ENCODE results near the gene SIAH3. TPM values are rescaled to one million over a fixed set of nuclear protein-coding genes. Genes with fewer than 3 reads are reported as not detected.

Gene SIAH3
- total RNA-seq, 1 donor from 2014 or later = not detected

- ATAC-seq (no peak), DNase-seq (ENCODE audit: low spot score) (no peak)
These were observed 102.4 kb downstream of the SIAH3 start for GRCh38 chr13:45748941-45749759.

- no peak for ATAC-seq
- no peak for DNase-seq (ENCODE audit: low spot score)
These were observed 104.5 kb downstream of the SIAH3 start for GRCh38 chr13:45747071-45747470.

DNA sequence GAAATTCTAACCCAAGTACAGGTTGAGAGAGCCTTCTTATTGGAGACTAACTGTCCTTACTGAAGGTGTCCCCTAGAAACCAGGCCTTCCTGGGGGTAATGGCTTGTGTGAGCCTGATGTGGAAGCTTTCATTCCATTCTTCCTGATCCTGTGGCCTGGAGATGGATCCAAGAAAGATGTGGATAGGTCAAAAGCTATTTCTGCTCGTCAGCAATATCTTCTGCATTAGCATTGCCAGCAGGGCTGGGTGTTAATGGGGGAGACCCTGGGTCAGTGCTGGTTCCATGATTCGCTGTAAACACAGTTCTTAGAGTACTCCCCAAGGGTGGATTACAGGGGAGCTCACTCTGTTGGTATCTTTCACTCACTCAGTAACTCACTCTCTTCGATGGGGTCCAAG is 106.6 kb downstream of the SIAH3 start:
- DNase-seq (ENCODE audit: low spot score) = no peak
- no peak for ATAC-seq

- DNase-seq (ENCODE audit: low spot score) (no peak), ATAC-seq (no peak)
These were observed 108.6 kb downstream of the SIAH3 start for GRCh38 chr13:45742985-45743384.

GRCh38 chr13:45737571-45738017 is 114.0 kb downstream of the SIAH3 start:
- ATAC-seq = no peak
- DNase-seq (ENCODE audit: low spot score) = no peak

DNA sequence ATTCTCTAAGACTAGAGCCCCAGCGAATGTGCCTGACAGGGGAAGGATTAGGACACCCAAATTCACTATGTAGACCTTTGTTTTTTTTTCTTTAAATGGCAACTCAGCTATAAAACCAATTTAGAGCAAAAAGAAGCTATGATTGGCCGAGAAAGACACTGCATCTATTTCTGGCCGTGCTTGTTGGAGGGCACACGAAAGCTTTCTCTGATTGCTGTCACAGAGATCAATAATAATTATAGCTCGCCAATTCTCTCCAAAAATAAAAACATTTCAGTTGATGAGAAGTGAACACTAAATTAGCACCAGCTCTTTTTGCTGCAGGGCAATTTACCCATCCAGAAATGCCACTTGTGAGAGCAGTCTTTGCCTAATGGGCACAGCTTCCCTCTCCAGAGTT is 118.2 kb downstream of the SIAH3 start:
- DNase-seq (ENCODE audit: low spot score) = no peak
- ATAC-seq = no peak

GRCh38 chr13:45732916-45733315 is 118.6 kb downstream of the SIAH3 start:
- no peak for DNase-seq (ENCODE audit: low spot score)
- no peak for ATAC-seq

- DNase-seq (ENCODE audit: low spot score) = no peak
- no peak for ATAC-seq
These were observed 120.1 kb downstream of the SIAH3 start for GRCh38 chr13:45731455-45731854.

GRCh38 chr13:45728759-45729158 is 122.8 kb downstream of the SIAH3 start:
- no peak for DNase-seq (ENCODE audit: low spot score)
- ATAC-seq = no peak

Other genes starting within 250 kb of the SIAH3 start
- not detected for gene ERICH6B, start 236.0 kb downstream of the SIAH3 start, total RNA-seq
- gene CBY2, start 149.4 kb downstream of the SIAH3 start, total RNA-seq = not detected
- gene ZC3H13, start 201.0 kb upstream of the SIAH3 start, total RNA-seq = 46.7 TPM